ENCODE results near the gene TINCR.

- TF ChIP-seq CTCF (IDR thresholded peaks at IDR 0.05) (no peak), POLR2A (IDR thresholded peaks at IDR 0.05) (no peak)
These were observed 236 bp upstream of the TINCR start for GRCh38 chr19:5567970-5568407.

Data from lower leg skin (tissue), 3 donors.